Neutrophil (primary cell): ENCODE data around the gene COX10.

Experiments
- H3K27ac ChIP-seq: fragments of 200-600 bp; sonication (generic); 2 replicates; pipeline ENCODE4 v1.5.1; 2016; ENCODE audit warnings: mild to moderate bottlenecking, moderate library complexity
- H3K27me3 ChIP-seq: fragments of 200-600 bp; sonication (generic); 2 replicates; pipeline ENCODE4 v1.6.0; 2016; ENCODE audit warnings: mild to moderate bottlenecking
- H3K36me3 ChIP-seq: fragments of 200-600 bp; sonication (generic); 2 replicates; pipeline ENCODE4 v1.5.1; 2017
- H3K4me1 ChIP-seq, 2 experiments: fragments of 200-600 bp in 1 of 2; sonication (generic) in 1 of 2; 1 replicate in 1 of 2; 2 replicates in 1 of 2; pipeline versions ENCODE4 v1.5.1 to v1.6.1; 2013 to 2016; ENCODE audit warnings: low read depth in 1 of 2, low read length in 1 of 2, mild to moderate bottlenecking in 1 of 2, moderate library complexity in 1 of 2; ENCODE audit not compliant: control insufficient read depth in 1 of 2, insufficient read depth in 1 of 2
- H3K4me3 ChIP-seq, 2 experiments: fragments of 200-600 bp in 1 of 2; sonication (generic) in 1 of 2; 1 replicate in 1 of 2; 2 replicates in 1 of 2; pipeline ENCODE4 v1.5.1; 2013 to 2016; ENCODE audit warnings: low read depth in 1 of 2, low read length in 1 of 2, mild to moderate bottlenecking in 1 of 2, moderate library complexity in 1 of 2
- H3K9me3 ChIP-seq: fragments of 200-600 bp; sonication (generic); 2 replicates; pipeline ENCODE4 v1.5.1; 2016
- CTCF ChIP-seq: fragments of 200-600 bp; sonication (generic); IDR thresholded peaks from 2 replicates; pipeline ENCODE4 v1.5.1; 2016; ENCODE audit warnings: antibody characterized with exemption

The COX10 gene

GRCh38 chr17:14113137-14113536 lies 43.8 kb downstream of the COX10 start:
- H3K9me3 ChIP-seq: no peaks in the 10 kb centered on the region
- H3K4me1 ChIP-seq: no peaks in the 10 kb centered on the region
- H3K36me3 ChIP-seq: no peaks in the 10 kb centered on the region
- no peak overlapping the region for H3K27ac ChIP-seq
- no peak for TF ChIP-seq CTCF
- no peaks in the 10 kb centered on the region for H3K27me3 ChIP-seq
- no peak overlapping the region for H3K4me3 ChIP-seq

- Histone ChIP-seq H3K4me1 (no peaks in the 10 kb centered on the region), H3K36me3 (no peaks in the 10 kb centered on the region), H3K9me3 (no peaks in the 10 kb centered on the region), H3K4me3 (no peak overlapping the region), H3K27ac (no peak overlapping the region), H3K27me3 (no peaks in the 10 kb centered on the region)
- TF ChIP-seq CTCF: no peak
These were observed 47.1 kb downstream of the COX10 start for GRCh38 chr17:14116263-14117024.

- Histone ChIP-seq H3K4me1 (no peaks in the 10 kb centered on the region), H3K4me3 (no peak overlapping the region), H3K27me3 (no peaks in the 10 kb centered on the region), H3K9me3 (no peaks in the 10 kb centered on the region), H3K27ac (no peak overlapping the region), H3K36me3 (no peaks in the 10 kb centered on the region)
- TF ChIP-seq CTCF: no peak
These were observed 49.6 kb downstream of the COX10 start for GRCh38 chr17:14118951-14119350.

- no peak for TF ChIP-seq CTCF
- Histone ChIP-seq H3K4me3 (no peak overlapping the region), H3K36me3 (no peaks in the 10 kb centered on the region), H3K27ac (no peak overlapping the region), H3K9me3 (no peaks in the 10 kb centered on the region), H3K27me3 (no peaks in the 10 kb centered on the region), H3K4me1 (no peaks in the 10 kb centered on the region)
These were observed 50.2 kb downstream of the COX10 start for GRCh38 chr17:14119546-14119945.

- TF ChIP-seq CTCF: no peak
- Histone ChIP-seq H3K4me1 (no peaks in the 10 kb centered on the region), H3K9me3 (no peaks in the 10 kb centered on the region)
These were observed 52.6 kb downstream of the COX10 start for GRCh38 chr17:14121952-14122351.

More at GRCh38 chr17:14121952-14122351, 52.6 kb downstream of the COX10 start:
- Histone ChIP-seq H3K36me3 (no peaks in the 10 kb centered on the region), H3K4me3 (no peak overlapping the region), H3K27me3 (no peaks in the 10 kb centered on the region), H3K27ac (no peak overlapping the region)
